ENCODE results near the gene SPRY4.

The SPRY4 gene

DNA sequence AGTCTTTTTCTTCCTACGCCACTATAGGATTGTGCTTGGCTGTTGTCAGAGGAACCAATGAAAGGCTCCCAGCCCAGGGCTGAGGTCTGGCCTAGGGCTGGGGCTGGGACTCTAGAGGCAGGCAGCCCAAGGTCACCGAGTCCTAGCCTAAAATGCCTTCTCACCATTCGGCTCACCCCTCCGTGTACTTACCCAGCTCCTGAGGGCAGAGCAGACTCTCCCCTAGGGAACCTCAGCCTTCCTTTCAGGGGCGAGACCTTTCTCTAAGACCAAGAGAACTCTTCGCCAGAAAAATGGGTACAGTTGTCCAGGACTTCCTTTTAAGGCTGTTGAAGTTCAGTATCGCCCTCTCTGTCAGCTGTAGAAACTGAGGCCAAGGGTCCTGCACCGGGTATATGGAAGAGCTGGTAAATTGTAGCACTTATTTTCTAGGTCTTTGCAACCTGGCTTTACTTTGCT, 1.7 kb upstream of the SPRY4 start:
- Histone ChIP-seq H3K4me3 (ENCODE audit: low read length) (peak overlapping the region; percentile 58), H3K27me3 (ENCODE audit: insufficient read depth, low read length) (peaks cover 25% of the 10 kb centered on the region), H3K4me1 (ENCODE audit: insufficient read depth, low read length) (peaks cover 48% of the 10 kb centered on the region), H3K36me3 (ENCODE audit: insufficient read depth, low read length) (no peaks in the 10 kb centered on the region), H2AFZ (ENCODE audit: low read depth, low read length) (peak overlapping the region; percentile 89), H3K9me3 (ENCODE audit: low read length) (no peaks in the 10 kb centered on the region)

DNA sequence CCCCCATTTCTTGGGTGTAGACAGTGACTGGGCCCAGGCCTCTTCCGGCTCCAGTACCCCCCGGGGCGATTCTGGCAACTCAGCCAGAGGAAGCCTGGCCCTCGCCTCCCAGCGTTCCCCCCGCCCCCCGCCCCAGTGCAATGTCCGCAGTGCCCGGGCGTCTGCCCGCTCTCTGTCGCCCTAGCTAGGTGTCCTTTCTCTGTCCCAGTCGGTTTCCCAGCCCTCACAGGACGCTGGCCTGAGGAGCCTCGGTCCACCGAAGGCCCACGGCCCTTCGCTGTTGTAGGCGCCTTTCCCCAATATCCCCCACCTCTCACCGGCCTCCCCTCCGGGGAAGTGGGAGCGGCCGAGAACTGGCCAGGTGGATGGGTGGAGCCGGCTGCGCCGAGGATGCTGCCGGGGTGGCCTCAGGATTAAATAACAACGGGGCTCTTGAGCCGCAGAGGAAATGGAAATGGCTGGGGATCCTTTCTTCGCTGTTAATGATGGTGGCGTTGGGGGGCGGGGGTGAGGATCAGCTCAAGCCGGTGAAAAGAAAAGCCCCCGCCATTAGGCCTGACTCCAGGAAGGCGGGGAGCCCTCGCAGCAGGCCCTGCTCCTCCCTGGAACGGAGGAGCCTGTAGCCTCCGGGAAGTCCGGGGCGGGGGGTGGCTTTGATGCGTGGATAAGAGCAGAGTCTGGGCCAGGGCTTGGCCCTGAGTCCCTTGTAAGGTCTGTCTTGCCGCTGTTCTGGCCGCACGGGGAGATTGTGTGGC, 1.1 kb upstream of the SPRY4 start:
- H3K27me3 ChIP-seq (ENCODE audit: insufficient read depth, low read length) = peaks cover 25% of the 10 kb centered on the region
- peaks cover 53% of the 10 kb centered on the region for H3K4me1 ChIP-seq (ENCODE audit: insufficient read depth, low read length)
- H3K4me3 ChIP-seq (ENCODE audit: low read length) = peak overlapping the region; percentile 58
- no peaks in the 10 kb centered on the region for H3K36me3 ChIP-seq (ENCODE audit: insufficient read depth, low read length)
- H2AFZ ChIP-seq (ENCODE audit: low read depth, low read length) = peak overlapping the region; percentile 89
- H3K9me3 ChIP-seq (ENCODE audit: low read length) = no peaks in the 10 kb centered on the region

DNA sequence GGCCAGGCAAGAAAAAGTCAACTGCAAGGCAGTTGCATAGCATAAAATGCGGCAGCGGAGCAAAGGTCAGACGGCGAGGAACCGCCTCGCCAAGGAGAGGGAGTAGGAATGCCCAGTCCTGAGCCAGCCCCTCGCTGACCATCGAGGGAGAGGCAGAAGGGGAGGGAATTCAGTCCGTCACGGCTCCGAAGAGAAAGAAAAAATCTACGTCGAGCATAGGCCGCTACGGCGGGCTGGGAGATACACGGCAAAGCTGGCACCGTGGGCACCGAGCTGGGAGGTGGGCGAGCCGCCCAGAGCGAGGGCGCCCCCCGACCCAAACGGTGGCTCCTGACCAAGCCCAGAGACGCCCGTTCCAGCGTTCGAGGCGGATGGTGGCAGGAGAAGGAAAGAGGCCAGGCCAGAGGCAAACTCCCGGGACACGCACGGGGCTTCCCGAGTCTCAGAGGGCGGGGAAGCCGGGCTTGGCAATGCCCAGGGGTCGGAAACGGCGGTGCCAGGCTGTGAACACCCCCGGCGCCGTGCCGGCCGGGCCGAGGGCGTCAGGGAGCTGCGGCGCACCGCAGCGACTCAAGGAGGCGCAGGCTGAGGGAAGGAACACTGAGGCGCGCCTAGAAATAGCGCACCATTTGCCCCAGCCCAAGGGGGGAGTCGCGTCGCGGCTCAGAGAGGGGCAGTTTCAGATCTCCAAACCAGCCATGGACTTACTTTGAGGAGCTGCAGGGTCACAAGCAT, 518 bp downstream of the SPRY4 start:
- peak overlapping the region; percentile 26 for H2AFZ ChIP-seq (ENCODE audit: low read depth, low read length)
- H3K4me1 ChIP-seq (ENCODE audit: insufficient read depth, low read length) = peaks cover 69% of the 10 kb centered on the region
- H3K27me3 ChIP-seq (ENCODE audit: insufficient read depth, low read length) = peaks cover 25% of the 10 kb centered on the region
- no peaks in the 10 kb centered on the region for H3K36me3 ChIP-seq (ENCODE audit: insufficient read depth, low read length)
- no peaks in the 10 kb centered on the region for H3K9me3 ChIP-seq (ENCODE audit: low read length)
- H3K4me3 ChIP-seq (ENCODE audit: low read length) = peak overlapping the region; percentile 54

GRCh38 chr5:142323480-142324135, 1.2 kb downstream of the SPRY4 start:
- Histone ChIP-seq H3K4me3 (ENCODE audit: low read length) (peak overlapping the region; percentile 54), H2AFZ (ENCODE audit: low read depth, low read length) (no peak overlapping the region), H3K27me3 (ENCODE audit: insufficient read depth, low read length) (peaks cover 25% of the 10 kb centered on the region), H3K36me3 (ENCODE audit: insufficient read depth, low read length) (no peaks in the 10 kb centered on the region), H3K9me3 (ENCODE audit: low read length) (no peaks in the 10 kb centered on the region), H3K4me1 (ENCODE audit: insufficient read depth, low read length) (peaks cover 72% of the 10 kb centered on the region)

DNA sequence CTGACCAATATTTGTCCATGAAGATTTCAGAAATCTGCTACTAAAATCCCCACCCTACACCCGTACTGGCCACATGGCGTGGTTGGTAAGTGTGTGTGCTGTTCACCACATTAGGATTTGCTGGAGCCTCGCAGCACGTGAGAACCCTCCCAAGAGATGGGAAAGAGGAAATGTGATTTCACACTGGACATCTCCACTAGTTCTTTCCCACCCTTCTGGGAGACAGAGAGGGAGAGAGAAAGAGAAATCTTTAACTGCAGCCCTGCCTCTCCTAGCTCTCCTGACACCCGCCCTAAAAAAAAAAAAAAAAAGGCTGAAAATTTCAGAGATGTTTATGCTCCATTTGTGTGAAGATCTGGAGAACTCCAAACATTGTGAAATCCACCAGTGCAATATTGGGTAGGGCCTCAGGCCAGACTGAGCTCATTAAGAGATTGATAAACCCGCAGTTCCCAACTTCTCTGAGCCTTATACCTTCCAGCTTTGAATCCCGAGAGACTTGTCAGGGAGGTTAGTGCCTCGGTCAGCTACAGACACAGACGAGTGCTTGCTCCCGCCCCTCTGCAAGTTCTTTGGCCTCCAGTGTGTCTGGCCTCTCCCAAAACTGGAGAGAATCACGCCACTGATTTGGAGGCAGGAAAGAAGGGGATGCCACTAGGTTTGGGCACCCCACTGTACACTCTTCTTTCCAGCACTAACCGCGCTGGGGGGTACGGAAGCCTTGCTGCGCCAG, 1.9 kb downstream of the SPRY4 start:
- H3K4me1 ChIP-seq (ENCODE audit: insufficient read depth, low read length) = peaks cover 72% of the 10 kb centered on the region

GRCh38 chr5:142322403-142322746, 2.4 kb downstream of the SPRY4 start:
- Histone ChIP-seq H2AFZ (ENCODE audit: low read depth, low read length) (no peak overlapping the region), H3K4me1 (ENCODE audit: insufficient read depth, low read length) (peaks cover 67% of the 10 kb centered on the region), H3K27me3 (ENCODE audit: insufficient read depth, low read length) (peaks cover 20% of the 10 kb centered on the region), H3K4me3 (ENCODE audit: low read length) (no peak overlapping the region), H3K9me3 (ENCODE audit: low read length) (no peaks in the 10 kb centered on the region), H3K36me3 (ENCODE audit: insufficient read depth, low read length) (no peaks in the 10 kb centered on the region)

More for the DNA sequence above, 1.9 kb downstream of the SPRY4 start:
- Histone ChIP-seq H3K9me3 (ENCODE audit: low read length) (no peaks in the 10 kb centered on the region), H3K27me3 (ENCODE audit: insufficient read depth, low read length) (peaks cover 23% of the 10 kb centered on the region), H3K4me3 (ENCODE audit: low read length) (peak overlapping the region; percentile 54), H3K36me3 (ENCODE audit: insufficient read depth, low read length) (no peaks in the 10 kb centered on the region), H2AFZ (ENCODE audit: low read depth, low read length) (no peak overlapping the region)

DNA sequence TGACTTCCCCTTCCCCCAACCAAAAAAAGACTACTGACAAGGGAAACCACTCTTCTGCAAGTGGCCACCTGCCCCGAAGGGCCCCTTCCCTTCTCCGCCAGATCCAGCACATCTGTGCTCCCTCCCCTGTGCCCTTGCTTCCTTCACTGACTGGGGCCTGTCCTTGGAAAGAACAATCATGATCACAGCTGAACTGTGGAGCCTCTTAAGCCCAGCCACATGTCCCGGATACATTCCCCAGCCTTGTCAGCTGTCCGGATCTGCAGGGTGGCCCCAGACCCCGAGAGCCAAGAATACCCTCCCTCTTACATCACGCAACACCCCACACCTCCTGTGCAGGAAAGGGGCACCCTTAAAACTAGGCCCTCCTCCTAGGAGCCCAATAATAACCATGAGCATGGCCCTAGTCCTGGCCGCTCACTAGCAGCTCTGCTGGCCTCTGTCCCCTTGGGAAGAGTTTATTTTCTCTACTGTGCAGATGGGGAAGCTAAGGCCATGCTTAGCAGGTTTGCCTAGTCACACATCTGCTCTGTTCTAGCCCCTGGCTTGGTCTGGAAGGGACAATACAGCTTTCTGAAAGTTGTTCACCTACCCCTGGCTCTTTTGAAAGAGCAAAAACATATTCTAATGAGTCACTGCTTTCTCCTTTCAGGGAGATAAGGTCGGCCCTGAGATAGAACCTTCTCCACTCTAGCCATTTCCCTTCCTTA, 3.8 kb downstream of the SPRY4 start:
- no peak overlapping the region for H2AFZ ChIP-seq (ENCODE audit: low read depth, low read length)
- peaks cover 17% of the 10 kb centered on the region for H3K27me3 ChIP-seq (ENCODE audit: insufficient read depth, low read length)
- no peaks in the 10 kb centered on the region for H3K9me3 ChIP-seq (ENCODE audit: low read length)
- peaks cover 57% of the 10 kb centered on the region for H3K4me1 ChIP-seq (ENCODE audit: insufficient read depth, low read length)
- no peak overlapping the region for H3K4me3 ChIP-seq (ENCODE audit: low read length)
- no peaks in the 10 kb centered on the region for H3K36me3 ChIP-seq (ENCODE audit: insufficient read depth, low read length)

- no peaks in the 10 kb centered on the region for H3K36me3 ChIP-seq (ENCODE audit: insufficient read depth, low read length)
- no peak overlapping the region for H2AFZ ChIP-seq (ENCODE audit: low read depth, low read length)
- peaks cover 53% of the 10 kb centered on the region for H3K4me1 ChIP-seq (ENCODE audit: insufficient read depth, low read length)
- H3K9me3 ChIP-seq (ENCODE audit: low read length) = no peaks in the 10 kb centered on the region
- peaks cover 17% of the 10 kb centered on the region for H3K27me3 ChIP-seq (ENCODE audit: insufficient read depth, low read length)
- H3K4me3 ChIP-seq (ENCODE audit: low read length) = no peak overlapping the region
Observed at GRCh38 chr5:142320430-142320738, 4.4 kb downstream of the SPRY4 start.

DNA sequence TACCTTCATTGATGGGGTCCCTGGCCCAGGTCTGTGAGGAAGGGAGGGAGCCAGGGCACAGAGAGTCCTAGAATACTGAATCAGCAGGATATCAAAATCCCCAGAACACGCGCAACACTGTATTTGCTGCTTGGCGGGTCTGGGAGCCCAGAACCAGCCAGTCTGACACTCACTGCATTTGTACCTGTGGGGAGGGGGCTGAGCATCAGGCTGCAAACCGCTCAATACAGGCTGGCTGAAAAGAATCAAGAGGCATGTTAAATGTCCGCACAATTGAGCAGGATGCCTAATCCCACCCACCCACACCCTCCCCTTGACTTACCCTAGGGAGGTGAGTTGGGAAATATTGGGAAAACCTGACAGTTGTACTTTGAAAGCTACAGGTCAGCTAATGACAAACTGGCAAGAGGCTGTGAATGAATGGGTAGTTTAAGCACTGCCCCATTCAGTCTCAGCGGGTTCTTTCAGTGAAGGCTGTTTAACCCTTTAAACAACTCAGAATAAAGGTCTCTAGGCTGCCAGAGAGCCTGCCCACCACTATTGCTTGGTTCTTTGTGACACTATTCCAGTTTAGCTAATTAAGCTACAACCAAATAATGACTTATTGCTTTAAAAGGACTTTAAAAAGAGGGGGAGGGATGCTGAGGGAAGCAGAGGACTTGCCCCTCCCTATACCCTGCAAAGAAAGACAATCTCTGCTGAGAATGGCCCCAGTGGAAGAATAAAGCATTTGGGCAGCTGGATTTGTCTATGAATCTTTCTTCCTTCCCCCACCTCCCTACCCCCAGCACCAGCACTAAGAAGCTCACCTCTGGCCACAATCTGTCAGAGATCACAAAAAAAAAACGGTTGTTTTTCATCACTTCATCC, 5.0 kb downstream of the SPRY4 start:
- no peaks in the 10 kb centered on the region for H3K36me3 ChIP-seq (ENCODE audit: insufficient read depth, low read length)
- peaks cover 17% of the 10 kb centered on the region for H3K27me3 ChIP-seq (ENCODE audit: insufficient read depth, low read length)

GRCh38 chr5:142319105-142319504, 5.7 kb downstream of the SPRY4 start:
- no peak overlapping the region for H2AFZ ChIP-seq (ENCODE audit: low read depth, low read length)
- H3K9me3 ChIP-seq (ENCODE audit: low read length) = no peaks in the 10 kb centered on the region
- peaks cover 47% of the 10 kb centered on the region for H3K4me1 ChIP-seq (ENCODE audit: insufficient read depth, low read length)
- H3K4me3 ChIP-seq (ENCODE audit: low read length) = no peak overlapping the region
- H3K36me3 ChIP-seq (ENCODE audit: insufficient read depth, low read length) = no peaks in the 10 kb centered on the region
- peaks cover 17% of the 10 kb centered on the region for H3K27me3 ChIP-seq (ENCODE audit: insufficient read depth, low read length)

More for the DNA sequence above, 5.0 kb downstream of the SPRY4 start:
- H3K4me3 ChIP-seq (ENCODE audit: low read length) = no peak overlapping the region
- H3K4me1 ChIP-seq (ENCODE audit: insufficient read depth, low read length) = peaks cover 51% of the 10 kb centered on the region
- H3K9me3 ChIP-seq (ENCODE audit: low read length) = no peaks in the 10 kb centered on the region
- H2AFZ ChIP-seq (ENCODE audit: low read depth, low read length) = no peak overlapping the region

GRCh38 chr5:142317753-142318152, 7.1 kb downstream of the SPRY4 start:
- Histone ChIP-seq H3K4me3 (ENCODE audit: low read length) (no peak overlapping the region), H3K36me3 (ENCODE audit: insufficient read depth, low read length) (no peaks in the 10 kb centered on the region), H2AFZ (ENCODE audit: low read depth, low read length) (no peak overlapping the region), H3K9me3 (ENCODE audit: low read length) (no peaks in the 10 kb centered on the region), H3K27me3 (ENCODE audit: insufficient read depth, low read length) (peaks cover 4% of the 10 kb centered on the region), H3K4me1 (ENCODE audit: insufficient read depth, low read length) (peaks cover 38% of the 10 kb centered on the region)

GRCh38 chr5:142317173-142317572, 7.6 kb downstream of the SPRY4 start:
- H2AFZ ChIP-seq (ENCODE audit: low read depth, low read length) = no peak overlapping the region
- peaks cover 34% of the 10 kb centered on the region for H3K4me1 ChIP-seq (ENCODE audit: insufficient read depth, low read length)
- H3K9me3 ChIP-seq (ENCODE audit: low read length) = no peaks in the 10 kb centered on the region
- H3K36me3 ChIP-seq (ENCODE audit: insufficient read depth, low read length) = no peaks in the 10 kb centered on the region
- H3K4me3 ChIP-seq (ENCODE audit: low read length) = no peak overlapping the region
- no peaks in the 10 kb centered on the region for H3K27me3 ChIP-seq (ENCODE audit: insufficient read depth, low read length)
